IMR-90 (cell line): ENCODE data around the gene THOC6. TPM values are rescaled to one million over a fixed set of nuclear protein-coding genes. Genes with fewer than 3 reads are reported as not detected.

Experiments
- ATAC-seq: fragments of 200-7000 bp; cut with Tn5 transposase; 2 replicates; pipeline ENCODE4 v1.9.1; 2020; ENCODE audit warnings: low read depth, mild to moderate bottlenecking, moderate library complexity
- BruUV-seq: library from RNA; stranded (reverse); fragments of 400-500 nt; replicated peaks from 2 replicates; lab custom pipeline; 2021; lab: Mats Ljungman, UMichigan
- CTCF ChIA-PET: fragments of 300-600 bp; formaldehyde crosslinking; extraction: SDS; loops from one replicate; lab custom pipeline; 2021; ENCODE audit warnings: antibody characterized with exemption; lab: Yijun Ruan, JAX
- POLR2A ChIA-PET: fragments of 300-600 bp; sonication (Branson Sonifier 250); formaldehyde crosslinking; loops from one replicate; lab custom pipeline; 2022; ENCODE audit warnings: antibody characterized with exemption; ENCODE audit not compliant: unreplicated experiment; lab: Charles Lee
- DNase-seq: peaks from one replicate; pipeline ENCODE4 v3.0.0; 2013
- H2AFZ ChIP-seq: replicated peaks from 2 replicates; pipeline ENCODE3; 2013; ENCODE audit warnings: low read length, mild to moderate bottlenecking; ENCODE audit not compliant: poor library complexity
- H2AK5ac ChIP-seq: 2 replicates; pipeline ENCODE4 v1.6.1; 2013; ENCODE audit warnings: low read depth, low read length, inconsistent platforms
- H2AK9ac ChIP-seq: replicated peaks from 2 replicates; pipeline ENCODE3; 2013; ENCODE audit warnings: mild to moderate bottlenecking, low read depth, low read length, moderate library complexity; ENCODE audit not compliant: poor library complexity
- H2BK120ac ChIP-seq: 2 replicates; pipeline ENCODE4 v1.6.1; 2013; ENCODE audit warnings: low read depth, low read length, inconsistent platforms
- H2BK15ac ChIP-seq: 3 replicates; pipeline ENCODE4 v1.6.1; 2013; ENCODE audit warnings: low read depth, low read length, inconsistent platforms
- H2BK20ac ChIP-seq: 2 replicates; pipeline ENCODE4 v1.6.1; 2013; ENCODE audit warnings: low read depth, mild to moderate bottlenecking, inconsistent platforms, low read length, moderate library complexity
- H2BK5ac ChIP-seq: 2 replicates; pipeline ENCODE4 v1.6.1; 2013; ENCODE audit warnings: mild to moderate bottlenecking, low read depth, low read length, inconsistent platforms; ENCODE audit not compliant: poor library complexity, severe bottlenecking
- H3K14ac ChIP-seq: replicated peaks from 2 replicates; pipeline ENCODE4 v1.6.1; 2013; ENCODE audit warnings: low read depth, low read length, inconsistent platforms
- H3K18ac ChIP-seq: 2 replicates; pipeline ENCODE4 v1.6.1; 2013; ENCODE audit warnings: low read depth, low read length, control low read depth
- H3K23ac ChIP-seq: 2 replicates; pipeline ENCODE4 v1.6.1; 2013; ENCODE audit warnings: low read depth, low read length, inconsistent platforms
- H3K27ac ChIP-seq: 2 replicates; pipeline ENCODE4 v1.5.1; 2013; ENCODE audit warnings: mild to moderate bottlenecking, control low read depth, low read length; ENCODE audit not compliant: insufficient read depth
- H3K27me3 ChIP-seq: 2 replicates; pipeline ENCODE4 v1.6.1; 2013; ENCODE audit warnings: low read length; ENCODE audit not compliant: control insufficient read depth, insufficient read depth
- H3K36me3 ChIP-seq: 2 replicates; pipeline ENCODE4 v1.6.1; 2013; ENCODE audit warnings: low read length, mixed read lengths; ENCODE audit not compliant: control insufficient read depth, insufficient read depth
- H3K4ac ChIP-seq: 2 replicates; pipeline ENCODE4 v1.6.1; 2013; ENCODE audit warnings: low read depth, low read length, inconsistent platforms
- H3K4me1 ChIP-seq: 2 replicates; pipeline ENCODE4 v1.6.1; 2013; ENCODE audit warnings: low read length, mixed read lengths; ENCODE audit not compliant: control insufficient read depth, insufficient read depth
- H3K4me2 ChIP-seq: 2 replicates; pipeline ENCODE4 v1.6.1; 2013; ENCODE audit warnings: low read depth, mild to moderate bottlenecking, control low read depth, low read length, moderate library complexity
- H3K4me3 ChIP-seq: 2 replicates; pipeline ENCODE4 v1.5.1; 2013; ENCODE audit warnings: low read depth, mild to moderate bottlenecking, control low read depth, low read length, moderate library complexity; ENCODE audit not compliant: insufficient read depth
- H3K56ac ChIP-seq: 2 replicates; pipeline ENCODE4 v1.6.1; 2013; ENCODE audit warnings: low read length, inconsistent platforms; ENCODE audit not compliant: insufficient read depth; ENCODE audit errors: extremely low read depth
- H3K79me1 ChIP-seq, 2 experiments: 2 replicates each; pipeline ENCODE4 v1.6.1; 2013; ENCODE audit warnings: low read length in 2 of 2, inconsistent platforms in 1 of 2, low read depth in 1 of 2
- H3K9ac ChIP-seq: 2 replicates; pipeline ENCODE4 v1.6.1; 2013; ENCODE audit warnings: low read depth, low read length, control low read depth
- H3K9me1 ChIP-seq: 2 replicates; pipeline ENCODE4 v1.6.1; 2013; ENCODE audit warnings: low read length, inconsistent platforms; ENCODE audit not compliant: insufficient read depth
- H3K9me3 ChIP-seq: 2 replicates; pipeline ENCODE4 v1.6.1; 2013; ENCODE audit warnings: low read length; ENCODE audit not compliant: control insufficient read depth, insufficient read depth
- H4K20me1 ChIP-seq: 2 replicates; pipeline ENCODE4 v1.6.1; 2013; ENCODE audit warnings: low read length, inconsistent platforms; ENCODE audit not compliant: insufficient read depth
- H4K5ac ChIP-seq: 2 replicates; pipeline ENCODE4 v1.6.1; 2013; ENCODE audit warnings: mild to moderate bottlenecking, low read depth, low read length, control low read depth
- H4K8ac ChIP-seq, 2 experiments: 2 replicates each; pipeline ENCODE4 v1.6.1; 2013; ENCODE audit warnings: low read depth in 2 of 2, low read length in 2 of 2, control low read depth in 1 of 2, inconsistent platforms in 1 of 2
- H4K91ac ChIP-seq: 2 replicates; pipeline ENCODE4 v1.6.1; 2013; ENCODE audit warnings: low read depth, low read length, inconsistent platforms; ENCODE audit not compliant: insufficient read depth
- BHLHE40 ChIP-seq: fragments of 150-350 bp; IDR thresholded peaks from 2 replicates; pipeline ENCODE4 v1.6.1; 2016; ENCODE audit warnings: mild to moderate bottlenecking, low read depth, low read length
- CEBPB ChIP-seq: IDR thresholded peaks from 2 replicates; pipeline ENCODE4 v1.6.1; 2012; ENCODE audit warnings: low read depth, low read length, improper control_type of control experiment
- CHD1 ChIP-seq: IDR thresholded peaks from 2 replicates; pipeline ENCODE4 v1.6.1; 2012; ENCODE audit warnings: low read depth, low read length, improper control_type of control experiment
- MAZ ChIP-seq: IDR thresholded peaks from 2 replicates; pipeline ENCODE4 v1.6.1; 2012; ENCODE audit warnings: low read depth, mild to moderate bottlenecking, low read length, improper control_type of control experiment, moderate library complexity, borderline replicate concordance
- MXI1 ChIP-seq: IDR thresholded peaks from 2 replicates; pipeline ENCODE4 v1.6.1; 2012; ENCODE audit warnings: low read depth, mild to moderate bottlenecking, low read length, moderate library complexity, borderline replicate concordance
- POLR2A ChIP-seq: IDR thresholded peaks from 2 replicates; pipeline ENCODE4 v1.6.1; 2012; ENCODE audit warnings: mild to moderate bottlenecking, low read depth, low read length
- RAD21 ChIP-seq: IDR thresholded peaks from 2 replicates; pipeline ENCODE4 v1.6.1; 2012; ENCODE audit warnings: low read length, improper control_type of control experiment
- RCOR1 ChIP-seq: IDR thresholded peaks from 2 replicates; pipeline ENCODE4 v1.6.1; 2012; ENCODE audit warnings: mild to moderate bottlenecking, low read length, improper control_type of control experiment; ENCODE audit not compliant: insufficient replicate concordance
- RFX5 ChIP-seq: IDR thresholded peaks from 2 replicates; pipeline ENCODE4 v1.8.0; 2012; ENCODE audit warnings: low read depth, mild to moderate bottlenecking, low read length, moderate library complexity
- SMC3 ChIP-seq: fragments of 150-350 bp; IDR thresholded peaks from 2 replicates; pipeline ENCODE4 v1.6.1; 2016; ENCODE audit warnings: low read depth, mild to moderate bottlenecking, antibody characterized with exemption, low read length, moderate library complexity
- WGBS, 2 experiments: methylation state at CpG; one replicate each; pipeline versions ENCODE4 v1.1.5 to v1.1.7; 2013; ENCODE audit warnings: missing lambda C conversion rate in 2 of 2; ENCODE audit not compliant: insufficient read length in 1 of 2; ENCODE audit errors: extremely low coverage in 2 of 2; 5-methylcytosine and 5-hydroxymethylcytosine counted together
- dilution Hi-C: fragments of 300-500 bp; cut with HindIII; formaldehyde crosslinking; loops from one replicate; pipeline ENCODE4 v1.14.3; 2018; ENCODE audit warnings: low sequenced_read_pairs; ENCODE audit not compliant: unreplicated experiment
- in situ Hi-C: fragments of 300-500 bp; cut with MboI; formaldehyde crosslinking; loops from 3 replicates; pipeline ENCODE4 v1.14.3; 2019; ENCODE audit warnings: low sequenced_read_pairs, inconsistent platforms, mixed read lengths
- intact Hi-C: fragments of 100-400 bp; cut with micrococcal nuclease; formaldehyde crosslinking; loops from 2 replicates; pipeline ENCODE4 v1.10.0; 2022
- polyA plus RNA-seq, 3 experiments: library from polyadenylated mRNA; depleted of rRNA; stranded (reverse); fragments of >200 nt; gene quantifications; 2 replicates each; pipeline ENCODE4 v1.2.3, GENCODE V29; 2012; ENCODE audit warnings: low replicate concordance in 1 of 3
- total RNA-seq: library from RNA; depleted of rRNA; stranded (reverse); fragments of >200 nt; gene quantifications from 2 replicates; pipeline ENCODE4 v1.2.3, GENCODE V29; 2012
- TF ChIP-seq, protein P1 (sequence below): fragments of 150-350 bp; IDR thresholded peaks from 2 replicates; pipeline ENCODE4 v1.6.1; 2017; ENCODE audit warnings: mild to moderate bottlenecking, antibody characterized with exemption, low read length, low read depth
- TF ChIP-seq, protein P2 (sequence below): fragments of 150-350 bp; IDR thresholded peaks from 2 replicates; pipeline ENCODE4 v1.6.1; 2016; ENCODE audit warnings: low read depth, mild to moderate bottlenecking, low read length, moderate library complexity, borderline replicate concordance
- TF ChIP-seq, protein P3 (sequence below): conservative IDR thresholded peaks from 2 replicates; pipeline ENCODE4 v1.5.1; 2012; ENCODE audit warnings: mild to moderate bottlenecking, low read depth, low read length, improper control_type of control experiment

Gene THOC6
- total and polyA plus RNA-seq, 2 of the 4 experiments (the other 2 are of a cell fraction) = 16.8 to 23.1 TPM

DNA sequence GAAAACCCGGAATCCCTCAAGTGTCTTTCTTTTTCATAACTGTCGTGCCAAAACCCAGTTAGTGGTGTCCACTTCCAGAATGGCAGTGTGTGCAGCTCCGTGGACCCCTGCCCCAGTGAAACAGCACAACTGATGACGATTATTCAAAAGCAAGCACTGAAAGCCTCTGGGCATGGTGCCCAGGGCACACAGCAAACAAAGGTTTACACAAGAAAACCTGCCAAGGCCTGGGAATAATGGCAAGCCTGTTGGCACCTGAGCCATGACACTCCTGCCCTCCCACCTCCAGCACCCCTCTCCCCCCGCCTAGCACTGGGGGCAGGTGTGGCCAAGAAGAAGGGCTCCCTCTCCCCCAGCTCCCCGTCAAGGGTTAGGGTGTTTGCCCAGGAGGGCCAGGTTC is 46.4 kb upstream of the THOC6 start:
- no peak overlapping the region for H3K9ac ChIP-seq
- intact Hi-C loops (no loop called here), dilution Hi-C loops (no loop called here), in situ Hi-C loops (no loop called here)
- no peak overlapping the region for H4K91ac ChIP-seq
- no peaks in the 10 kb centered on the region for H3K9me3 ChIP-seq
- CTCF ChIA-PET = no interaction called here
- BruUV-seq = no TSS peak
- no peak overlapping the region for H3K4me3 ChIP-seq
- no peak overlapping the region for H3K23ac ChIP-seq
- H3K14ac ChIP-seq = no peak overlapping the region
- peaks cover 14 to 22% of the 10 kb centered on the region in 2 experiments for H3K79me1 ChIP-seq
- peaks cover 4% of the 10 kb centered on the region for H3K4me1 ChIP-seq
- no peak overlapping the region for H3K18ac ChIP-seq
- no peak for ATAC-seq
- H2BK15ac ChIP-seq = no peak overlapping the region
- peak overlapping the region; percentile 7 for H2AFZ ChIP-seq
- H2BK120ac ChIP-seq = no peak overlapping the region
- no peak overlapping the region for H3K27ac ChIP-seq
- H3K4ac ChIP-seq = no peak overlapping the region
- POLR2A ChIA-PET = no interaction called here
- WGBS, 2 experiments = 46% methylated on average over 4 of the region's 6 CpGs; no CpG with 5 or more reads in 1 of the 2 experiments
- H3K4me2 ChIP-seq = no peak overlapping the region
- TF ChIP-seq BHLHE40 (no peak), RFX5 (no peak), MXI1 (no peak), CEBPB (no peak), SMC3 (no peak), CHD1 (no peak), POLR2A (no peak), RCOR1 (no peak), RAD21 (no peak), MAZ (no peak)
- TF ChIP-seq, protein P1, sequence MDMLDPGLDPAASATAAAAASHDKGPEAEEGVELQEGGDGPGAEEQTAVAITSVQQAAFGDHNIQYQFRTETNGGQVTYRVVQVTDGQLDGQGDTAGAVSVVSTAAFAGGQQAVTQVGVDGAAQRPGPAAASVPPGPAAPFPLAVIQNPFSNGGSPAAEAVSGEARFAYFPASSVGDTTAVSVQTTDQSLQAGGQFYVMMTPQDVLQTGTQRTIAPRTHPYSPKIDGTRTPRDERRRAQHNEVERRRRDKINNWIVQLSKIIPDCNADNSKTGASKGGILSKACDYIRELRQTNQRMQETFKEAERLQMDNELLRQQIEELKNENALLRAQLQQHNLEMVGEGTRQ = no peak
- TF ChIP-seq, protein P2, sequence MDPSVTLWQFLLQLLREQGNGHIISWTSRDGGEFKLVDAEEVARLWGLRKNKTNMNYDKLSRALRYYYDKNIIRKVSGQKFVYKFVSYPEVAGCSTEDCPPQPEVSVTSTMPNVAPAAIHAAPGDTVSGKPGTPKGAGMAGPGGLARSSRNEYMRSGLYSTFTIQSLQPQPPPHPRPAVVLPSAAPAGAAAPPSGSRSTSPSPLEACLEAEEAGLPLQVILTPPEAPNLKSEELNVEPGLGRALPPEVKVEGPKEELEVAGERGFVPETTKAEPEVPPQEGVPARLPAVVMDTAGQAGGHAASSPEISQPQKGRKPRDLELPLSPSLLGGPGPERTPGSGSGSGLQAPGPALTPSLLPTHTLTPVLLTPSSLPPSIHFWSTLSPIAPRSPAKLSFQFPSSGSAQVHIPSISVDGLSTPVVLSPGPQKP = no peak
- TF ChIP-seq, protein P3, sequence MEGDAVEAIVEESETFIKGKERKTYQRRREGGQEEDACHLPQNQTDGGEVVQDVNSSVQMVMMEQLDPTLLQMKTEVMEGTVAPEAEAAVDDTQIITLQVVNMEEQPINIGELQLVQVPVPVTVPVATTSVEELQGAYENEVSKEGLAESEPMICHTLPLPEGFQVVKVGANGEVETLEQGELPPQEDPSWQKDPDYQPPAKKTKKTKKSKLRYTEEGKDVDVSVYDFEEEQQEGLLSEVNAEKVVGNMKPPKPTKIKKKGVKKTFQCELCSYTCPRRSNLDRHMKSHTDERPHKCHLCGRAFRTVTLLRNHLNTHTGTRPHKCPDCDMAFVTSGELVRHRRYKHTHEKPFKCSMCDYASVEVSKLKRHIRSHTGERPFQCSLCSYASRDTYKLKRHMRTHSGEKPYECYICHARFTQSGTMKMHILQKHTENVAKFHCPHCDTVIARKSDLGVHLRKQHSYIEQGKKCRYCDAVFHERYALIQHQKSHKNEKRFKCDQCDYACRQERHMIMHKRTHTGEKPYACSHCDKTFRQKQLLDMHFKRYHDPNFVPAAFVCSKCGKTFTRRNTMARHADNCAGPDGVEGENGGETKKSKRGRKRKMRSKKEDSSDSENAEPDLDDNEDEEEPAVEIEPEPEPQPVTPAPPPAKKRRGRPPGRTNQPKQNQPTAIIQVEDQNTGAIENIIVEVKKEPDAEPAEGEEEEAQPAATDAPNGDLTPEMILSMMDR = no peak
- 0 out of 2 replicates have a peak, but pooled peaks cover 4% of the 10 kb centered on the region for H3K9me1 ChIP-seq
- H2BK5ac ChIP-seq = no peak overlapping the region
- no peak overlapping the region for H4K5ac ChIP-seq
- H2BK20ac ChIP-seq = no peak overlapping the region
- peaks cover 1% of the 10 kb centered on the region; the same call in 1 of the 2 replicates for H4K20me1 ChIP-seq
- no peak overlapping the region for H2AK9ac ChIP-seq
- no peaks in the 10 kb centered on the region for H3K27me3 ChIP-seq
- H3K36me3 ChIP-seq = no peaks in the 10 kb centered on the region
- H4K8ac ChIP-seq = no peak overlapping the region
- no peak overlapping the region for H2AK5ac ChIP-seq
- DNase-seq = no peak
- H3K56ac ChIP-seq = no peak overlapping the region
